GM12878 (cell line): ENCODE measurements around the gene BCS1L. TPM values are rescaled to one million over a fixed set of nuclear protein-coding genes. Genes with fewer than 3 reads are reported as not detected.

Experiments
- ATAC-seq: fragments of 200-7000 bp; cut with Tn5 transposase; 3 replicates; pipeline ENCODE4 v1.9.1; 2020; ENCODE audit warnings: mild to moderate bottlenecking, moderate library complexity
- BruUV-seq: library from RNA; stranded (reverse); fragments of 400-500 nt; replicated peaks from 2 replicates; lab custom pipeline; 2021; lab: Mats Ljungman, UMichigan
- CTCF ChIA-PET: fragments of 300-600 bp; sonication (Branson Sonifier 250); formaldehyde crosslinking; extraction: SDS; loops from one replicate; lab custom pipeline; 2021; ENCODE audit warnings: inconsistent platforms; lab: Yijun Ruan, JAX
- POLR2A ChIA-PET: fragments of 350-600 bp; formaldehyde crosslinking; extraction: SDS; loops from one replicate; lab custom pipeline; 2021; ENCODE audit warnings: inconsistent platforms; lab: Charles Lee
- RAD21 ChIA-PET: fragments of 300-600 bp; sonication (Branson Sonifier 250); formaldehyde crosslinking; loops from one replicate; lab custom pipeline; 2023; ENCODE audit warnings: antibody characterized with exemption; ENCODE audit not compliant: unreplicated experiment; lab: Charles Lee
- SMC1A ChIA-PET: fragments of 300-600 bp; sonication (Branson Sonifier 250); formaldehyde crosslinking; loops from one replicate; lab custom pipeline; 2023; ENCODE audit not compliant: unreplicated experiment, uncharacterized antibody; lab: Charles Lee
- DNase-seq: peaks from one replicate; pipeline ENCODE4 v3.0.0-alpha.2; 2011; ENCODE audit warnings: low read depth, low spot score
- FAIRE-seq: peaks from 3 replicates; lab custom pipeline; 2011; peaks lifted over from hg19 to GRCh38; lab: Jason Lieb, UNC
- H2AFZ ChIP-seq: 2 replicates; pipeline ENCODE4 v1.6.0; 2011; ENCODE audit warnings: low read depth, low read length, control low read depth; ENCODE audit not compliant: control insufficient read depth
- H3K27ac ChIP-seq: 2 replicates; pipeline ENCODE4 v1.5.1; 2011; ENCODE audit warnings: control low read depth; ENCODE audit not compliant: control insufficient read depth, insufficient read depth
- H3K27me3 ChIP-seq, 2 experiments: replicated peaks in 1 of 2; 2 replicates each; pipeline versions ENCODE4 v1.6.0 to v1.6.1; 2011; ENCODE audit warnings: low read length in 1 of 2; ENCODE audit not compliant: control insufficient read depth in 2 of 2, insufficient read depth in 2 of 2
- H3K36me3 ChIP-seq, 2 experiments: 2 replicates each; pipeline ENCODE4 v1.5.1; 2011; ENCODE audit warnings: low read length in 1 of 2; ENCODE audit not compliant: control insufficient read depth in 2 of 2, insufficient read depth in 2 of 2
- H3K4me1 ChIP-seq: 2 replicates; pipeline ENCODE4 v1.6.1; 2011; ENCODE audit warnings: mild to moderate bottlenecking, low read length, moderate library complexity, mixed read lengths; ENCODE audit not compliant: control insufficient read depth, insufficient read depth
- H3K4me2 ChIP-seq: 2 replicates; pipeline ENCODE4 v1.6.0; 2011; ENCODE audit warnings: control low read depth; ENCODE audit not compliant: control insufficient read depth, insufficient read depth
- H3K4me3 ChIP-seq: fragments of 200-600 bp; sonication (generic); 2 replicates; pipeline ENCODE4 v1.5.1; 2016
- H3K79me2 ChIP-seq: 2 replicates; pipeline ENCODE4 v1.6.0; 2011; ENCODE audit warnings: low read length; ENCODE audit not compliant: control insufficient read depth, insufficient read depth
- H3K9ac ChIP-seq: 2 replicates; pipeline ENCODE4 v1.8.0; 2011; ENCODE audit warnings: low read length, control low read depth, mixed read lengths; ENCODE audit not compliant: control insufficient read depth, insufficient read depth
- H3K9me3 ChIP-seq: replicated peaks from 3 replicates; pipeline ENCODE4 v1.5.1; 2011; ENCODE audit warnings: mild to moderate bottlenecking, low read length; ENCODE audit not compliant: control insufficient read depth, insufficient read depth
- H4K20me1 ChIP-seq: 2 replicates; pipeline ENCODE4 v1.6.0; 2011; ENCODE audit not compliant: control insufficient read depth, insufficient read depth
- ASH2L ChIP-seq: fragments of 300-600, 200-600 bp; sonication (generic); IDR thresholded peaks from 2 replicates; pipeline ENCODE4 v1.6.1; 2017; ENCODE audit warnings: low read depth, mild to moderate bottlenecking, borderline replicate concordance
- ATF2 ChIP-seq: IDR thresholded peaks from 2 replicates; pipeline ENCODE4 v1.6.1; 2012; ENCODE audit warnings: low read length, inconsistent platforms
- CEBPB ChIP-seq, 2 experiments: fragments of 150-350 bp in 1 of 2; IDR thresholded peaks; 2 replicates each; pipeline ENCODE4 v1.6.1; 2012 to 2014; ENCODE audit warnings: low read depth in 2 of 2, low read length in 2 of 2, borderline replicate concordance in 1 of 2, inconsistent platforms in 1 of 2
- CEBPZ ChIP-seq: fragments of 150-350 bp; IDR thresholded peaks from 2 replicates; pipeline ENCODE4 v1.6.1; 2016; ENCODE audit warnings: low read depth, low read length
- CREM ChIP-seq: IDR thresholded peaks from 2 replicates; pipeline ENCODE4 v1.6.1; 2014; ENCODE audit warnings: antibody characterized with exemption, low read depth
- GABPA ChIP-seq: IDR thresholded peaks from 2 replicates; pipeline ENCODE4 v1.6.1; 2014; ENCODE audit warnings: antibody characterized with exemption, low read depth, mild to moderate bottlenecking, inconsistent platforms
- IRF4 ChIP-seq: IDR thresholded peaks from 2 replicates; pipeline ENCODE4 v1.6.1; 2011; ENCODE audit warnings: low read depth, low read length
- PRDM15 ChIP-seq: fragments of 450-650 bp; formaldehyde crosslinking; IDR thresholded peaks from 2 replicates; pipeline ENCODE4 v1.4.0; 2020; ENCODE audit warnings: mild to moderate bottlenecking, moderate library complexity
- SREBF1 ChIP-seq: IDR thresholded peaks from 2 replicates; pipeline ENCODE4 v1.6.1; 2012; ENCODE audit warnings: mild to moderate bottlenecking, low read length
- ZNF592 ChIP-seq: fragments of 450-650 bp; IDR thresholded peaks from 2 replicates; pipeline ENCODE4 v1.6.1; 2017; ENCODE audit warnings: mild to moderate bottlenecking, moderate library complexity
- WGBS: methylation state at CpG from one replicate; pipeline ENCODE4 v1.1.6; 2016; ENCODE audit warnings: low lambda C conversion rate; ENCODE audit not compliant: insufficient replicate concordance, insufficient coverage; ENCODE audit errors: missing lambda C conversion rate; 5-methylcytosine and 5-hydroxymethylcytosine counted together
- in situ Hi-C: fragments of 300-500 bp; cut with MboI; formaldehyde crosslinking; loops from 9 replicates; pipeline ENCODE4 v1.14.3; 2018; ENCODE audit warnings: mixed read lengths
- intact Hi-C: fragments of 100-400 bp; cut with micrococcal nuclease; formaldehyde crosslinking; loops from one replicate; pipeline ENCODE4 v1.14.2; 2022; ENCODE audit not compliant: unreplicated experiment
- polyA plus RNA-seq, 11 experiments: library from polyadenylated mRNA; depleted of rRNA in 4 of 11; unstranded in 6 of 11; stranded (reverse) in 5 of 11; fragments of >200 nt; fragmentation: Nextera tagmentation in 4 of 11; fragmentation: Illumina TruSeq in 1 of 11; extraction: Ambion mirVana in 4 of 11; extraction: Trizol in 1 of 11; gene quantifications; 1 replicate in 1 of 11; 2 replicates in 10 of 11; pipeline versions ENCODE4 v1.2.1 to v1.2.3, GENCODE V29; 2011 to 2016; ENCODE audit warnings: inconsistent platforms in 2 of 11, missing spikeins in 2 of 11, low read depth in 1 of 11
- total RNA-seq, 4 experiments: library from RNA; depleted of rRNA in 3 of 4; stranded (reverse); fragments of >200 nt in 3 of 4; fragmentation: Illumina TruSeq in 1 of 4; extraction: Trizol in 1 of 4; gene quantifications; 2 replicates each; pipeline versions ENCODE4 v1.2.1 to v1.2.3, GENCODE V29; 2013 to 2021

BCS1L gene
- total and polyA plus RNA-seq, 10 of the 15 experiments (the other 5 are each of a cell fraction or from before 2014, with no cell fraction given) = 40.4 to 114 (median 65.2) TPM

GRCh38 chr2:218622606-218623365, 36.7 kb upstream of the BCS1L start:
- no peak overlapping the region for H3K4me3 ChIP-seq
- BruUV-seq = no TSS peak
- CTCF ChIA-PET = interaction anchor here (0.6 kb wide), 1 partner anchor 312 kb away, joined by 4 read pairs; no protein-coding TSS in a partner anchor
- H3K36me3 ChIP-seq = no peaks in the 10 kb centered on the region
- intact Hi-C loops = no loop called here
- no peaks in the 10 kb centered on the region for H3K9me3 ChIP-seq
- H2AFZ ChIP-seq = no peak overlapping the region
- H3K79me2 ChIP-seq = no peaks in the 10 kb centered on the region
- 36% methylated on average over 7 of the region's 7 CpGs for WGBS
- no peak for FAIRE-seq
- RAD21 ChIA-PET = no interaction called here
- no peak for DNase-seq
- H3K27ac ChIP-seq = no peak overlapping the region
- no peak for ATAC-seq
- SMC1A ChIA-PET = no interaction called here
- in situ Hi-C loops = no loop called here
- no peaks in the 10 kb centered on the region for H3K27me3 ChIP-seq
- no peaks in the 10 kb centered on the region for H3K4me1 ChIP-seq
- H3K4me2 ChIP-seq = no peak overlapping the region
- H4K20me1 ChIP-seq = no peaks in the 10 kb centered on the region
- POLR2A ChIA-PET = no interaction called here
- H3K9ac ChIP-seq = no peak overlapping the region
- TF ChIP-seq ATF2 (no peak), PRDM15 (no peak), IRF4 (no peak), SREBF1 (no peak), CEBPZ (no peak), ZNF592 (no peak), CEBPB (IDR thresholded peaks at IDR 0.05; ENCODE audit: borderline replicate concordance in 1 of 2, low read depth in 2 of 2, low read length in 2 of 2) (no peak), GABPA (no peak), ASH2L (no peak), CREM (no peak)
